IPS-15b (cell line): ENCODE measurements around the gene OSBPL7.

Source experiments
- H3K27me3 ChIP-seq: one replicate; pipeline ENCODE4 v1.6.1; 2013; ENCODE audit warnings: low read length; ENCODE audit not compliant: control insufficient read depth, insufficient read depth
- H3K36me3 ChIP-seq: one replicate; pipeline ENCODE4 v1.6.1; 2013; ENCODE audit warnings: low read length; ENCODE audit not compliant: control insufficient read depth, insufficient read depth
- H3K4me1 ChIP-seq: one replicate; pipeline ENCODE4 v1.6.1; 2013; ENCODE audit warnings: mild to moderate bottlenecking, low read length; ENCODE audit not compliant: control insufficient read depth, insufficient read depth
- H3K4me3 ChIP-seq: one replicate; pipeline ENCODE4 v1.5.1; 2013; ENCODE audit warnings: low read depth, low read length
- H3K9ac ChIP-seq: one replicate; pipeline ENCODE4 v1.6.1; 2013; ENCODE audit warnings: low read depth, mild to moderate bottlenecking, low read length
- H3K9me3 ChIP-seq: one replicate; pipeline ENCODE4 v1.6.1; 2013; ENCODE audit warnings: mild to moderate bottlenecking, low read length; ENCODE audit not compliant: control insufficient read depth, insufficient read depth

The OSBPL7 gene

DNA sequence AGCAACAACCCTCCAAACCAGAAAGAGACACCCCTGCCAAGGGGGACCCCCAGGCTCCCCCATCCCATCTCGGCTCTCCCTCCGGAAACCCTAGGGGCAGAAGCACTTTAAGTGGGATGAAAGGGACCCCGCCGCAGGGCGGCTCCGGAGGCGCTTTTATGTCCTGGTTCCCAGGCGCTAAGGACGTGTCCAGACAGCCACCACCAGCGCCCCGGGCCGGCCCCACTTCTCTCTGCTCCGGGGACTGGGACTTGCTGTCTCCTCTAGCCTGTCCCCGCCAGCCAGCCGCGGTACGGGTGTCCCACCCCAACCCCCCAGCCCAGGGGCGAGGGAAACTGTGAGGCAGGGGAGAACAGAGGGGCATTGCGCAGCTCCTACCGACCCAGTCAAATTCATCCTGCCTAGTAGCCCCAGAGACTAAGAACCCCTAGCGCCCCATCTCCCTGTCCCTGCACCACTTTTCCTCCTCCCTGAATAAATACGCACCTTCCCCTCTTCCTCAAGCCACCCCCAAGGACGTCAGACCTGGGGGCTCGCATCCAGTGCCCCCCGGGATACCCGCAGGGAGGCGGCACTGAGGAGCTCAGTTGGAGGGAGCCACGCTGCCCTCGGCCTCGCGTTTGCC is 25.2 kb upstream of the OSBPL7 start:
- H3K4me3 ChIP-seq: peak overlapping the region; percentile 61
- H3K4me1 ChIP-seq: peaks cover 16% of the 10 kb centered on the region
- H3K27me3 ChIP-seq: peaks cover 67% of the 10 kb centered on the region
- no peak overlapping the region for H3K9ac ChIP-seq
- no peaks in the 10 kb centered on the region for H3K9me3 ChIP-seq
- no peaks in the 10 kb centered on the region for H3K36me3 ChIP-seq

- H3K27me3 ChIP-seq: peaks cover 65% of the 10 kb centered on the region
- no peaks in the 10 kb centered on the region for H3K9me3 ChIP-seq
- H3K36me3 ChIP-seq: no peaks in the 10 kb centered on the region
- no peak overlapping the region for H3K9ac ChIP-seq
- peaks cover 16% of the 10 kb centered on the region for H3K4me1 ChIP-seq
- H3K4me3 ChIP-seq: no peak overlapping the region
Measured at GRCh38 chr17:47845716-47846075, 24.1 kb upstream of the OSBPL7 start.

DNA sequence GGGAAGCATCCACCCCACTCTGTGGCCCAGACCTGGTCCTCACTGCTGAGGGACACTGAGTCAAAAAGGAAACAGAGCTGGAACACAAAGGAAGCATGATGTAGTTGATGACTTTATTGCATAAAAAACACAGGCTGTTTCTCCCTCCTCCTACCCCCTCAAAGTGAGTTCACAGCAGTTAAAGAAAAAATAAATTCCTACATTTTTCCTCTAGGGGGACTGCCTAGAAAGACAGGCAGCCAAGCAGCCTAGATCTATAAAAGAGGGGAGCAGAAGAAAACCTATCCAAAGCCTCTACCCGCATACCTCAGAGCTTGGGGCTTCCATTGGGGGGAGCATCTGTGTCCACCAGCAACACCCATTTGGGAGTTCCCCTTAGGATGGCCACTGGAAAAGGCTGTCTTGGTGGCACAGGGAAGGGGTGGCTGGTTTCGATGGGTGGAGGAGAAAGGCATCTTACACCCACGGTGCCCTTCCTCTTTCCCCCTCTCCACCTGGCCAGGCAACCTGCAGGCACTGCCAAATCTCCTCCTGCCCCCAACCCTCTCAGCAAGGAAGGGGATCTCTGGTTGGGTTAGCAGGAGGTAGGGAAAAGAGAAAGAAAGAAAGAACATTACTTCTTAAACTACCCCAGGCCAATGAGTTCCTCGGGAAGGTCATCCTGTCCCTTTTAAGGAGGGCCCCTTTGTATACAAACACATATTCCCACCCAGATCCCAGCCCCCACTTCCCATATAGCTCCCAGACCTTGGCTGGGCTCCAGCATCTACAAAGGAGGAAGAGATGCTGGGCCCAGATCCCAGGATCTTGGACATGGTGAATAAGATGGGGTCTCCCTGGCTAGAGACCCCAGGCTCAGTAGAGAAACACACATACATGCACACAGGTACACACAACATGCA is 23.5 kb upstream of the OSBPL7 start:
- Histone ChIP-seq H3K9me3 (no peaks in the 10 kb centered on the region), H3K27me3 (peaks cover 59% of the 10 kb centered on the region), H3K4me1 (peaks cover 14% of the 10 kb centered on the region), H3K4me3 (no peak overlapping the region), H3K9ac (no peak overlapping the region), H3K36me3 (no peaks in the 10 kb centered on the region)

DNA sequence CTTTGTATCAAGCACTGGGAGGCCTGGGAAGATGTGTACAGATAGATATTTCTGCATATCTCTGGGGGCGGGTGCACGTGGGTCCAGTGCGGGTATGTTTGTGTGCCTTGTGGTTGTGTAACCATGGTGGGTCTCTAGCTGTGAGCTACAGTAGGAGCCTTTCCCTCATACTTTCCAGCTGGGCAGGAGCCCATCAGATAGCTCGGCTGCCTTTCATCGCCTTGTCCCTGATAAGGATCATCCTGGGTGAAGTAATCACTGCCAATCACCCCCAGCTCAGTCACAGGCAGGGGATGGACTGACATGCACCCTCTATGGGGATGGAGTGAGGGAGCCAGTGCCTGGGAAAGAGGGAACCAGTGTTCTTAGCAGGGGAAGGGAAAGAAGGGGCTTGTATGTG is 22.6 kb upstream of the OSBPL7 start:
- Histone ChIP-seq H3K9me3 (no peaks in the 10 kb centered on the region), H3K4me1 (peaks cover 12% of the 10 kb centered on the region), H3K36me3 (no peaks in the 10 kb centered on the region), H3K27me3 (peaks cover 51% of the 10 kb centered on the region), H3K4me3 (no peak overlapping the region), H3K9ac (no peak overlapping the region)

- Histone ChIP-seq H3K9ac (no peak overlapping the region), H3K4me3 (no peak overlapping the region), H3K27me3 (peaks cover 42% of the 10 kb centered on the region), H3K36me3 (peaks cover 3% of the 10 kb centered on the region), H3K4me1 (peaks cover 10% of the 10 kb centered on the region), H3K9me3 (no peaks in the 10 kb centered on the region)
Measured at GRCh38 chr17:47843391-47843730, 21.8 kb upstream of the OSBPL7 start.

- H3K4me3 ChIP-seq: peak overlapping the region; percentile 87
- H3K27me3 ChIP-seq: peaks cover 26% of the 10 kb centered on the region
Measured at GRCh38 chr17:47841488-47842291, 20.1 kb upstream of the OSBPL7 start.

DNA sequence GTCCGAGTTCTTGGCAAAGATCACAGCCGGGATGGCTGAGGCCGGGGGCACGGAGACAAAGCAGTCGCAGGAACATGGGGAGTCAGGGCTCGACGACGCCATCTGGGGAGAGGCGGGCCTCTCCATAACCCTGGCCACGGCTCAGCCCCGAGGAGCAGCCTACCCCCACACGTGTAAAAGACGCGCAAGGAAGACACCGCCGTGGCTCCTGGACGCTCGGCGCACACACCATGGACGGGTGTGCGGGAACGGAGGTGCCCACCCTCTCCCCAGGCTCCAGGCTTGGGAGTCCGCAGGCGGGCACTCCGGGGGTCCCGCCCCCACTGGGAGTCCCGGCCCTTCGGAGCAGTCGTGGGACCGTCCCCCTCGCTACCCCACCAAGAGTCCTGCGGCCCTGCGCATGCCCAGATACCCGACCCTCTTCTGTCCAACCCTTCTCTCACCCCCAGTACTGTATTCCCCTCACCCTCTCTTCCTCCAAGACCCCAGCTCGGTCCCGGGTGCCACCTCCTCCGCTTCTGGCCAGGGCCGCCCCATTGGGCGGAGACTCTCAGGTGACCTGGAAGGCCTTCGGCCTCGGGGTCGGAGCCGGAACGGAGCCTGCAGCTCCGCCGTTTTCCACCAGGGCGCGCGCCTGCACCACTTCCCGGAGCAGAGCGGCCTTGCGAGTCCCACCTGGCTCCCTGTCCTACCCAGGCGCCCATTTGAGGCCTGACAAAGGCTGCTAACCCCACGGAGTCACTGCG is 19.3 kb upstream of the OSBPL7 start, which contains the start of gene SCRN2:
Gene SCRN2, minus strand, starts transcription at position 532 of the 746 bp plus-strand sequence. Its CDS starts 430 bp downstream, at position 102.
- Histone ChIP-seq H3K9ac (peak within 1 kb of the TSS; percentile 65), H3K4me3 (peak within 1 kb of the TSS; percentile 87), H3K36me3 (peaks cover 5% of the 10 kb centered on the region), H3K9me3 (no peaks in the 10 kb centered on the region), H3K4me1 (peaks cover 7% of the 10 kb centered on the region), H3K27me3 (peaks cover 19% of the 10 kb centered on the region)

More at GRCh38 chr17:47841488-47842291, 20.1 kb upstream of the OSBPL7 start:
- Histone ChIP-seq H3K36me3 (peaks cover 5% of the 10 kb centered on the region), H3K4me1 (peaks cover 9% of the 10 kb centered on the region), H3K9ac (no peak overlapping the region), H3K9me3 (no peaks in the 10 kb centered on the region)

DNA sequence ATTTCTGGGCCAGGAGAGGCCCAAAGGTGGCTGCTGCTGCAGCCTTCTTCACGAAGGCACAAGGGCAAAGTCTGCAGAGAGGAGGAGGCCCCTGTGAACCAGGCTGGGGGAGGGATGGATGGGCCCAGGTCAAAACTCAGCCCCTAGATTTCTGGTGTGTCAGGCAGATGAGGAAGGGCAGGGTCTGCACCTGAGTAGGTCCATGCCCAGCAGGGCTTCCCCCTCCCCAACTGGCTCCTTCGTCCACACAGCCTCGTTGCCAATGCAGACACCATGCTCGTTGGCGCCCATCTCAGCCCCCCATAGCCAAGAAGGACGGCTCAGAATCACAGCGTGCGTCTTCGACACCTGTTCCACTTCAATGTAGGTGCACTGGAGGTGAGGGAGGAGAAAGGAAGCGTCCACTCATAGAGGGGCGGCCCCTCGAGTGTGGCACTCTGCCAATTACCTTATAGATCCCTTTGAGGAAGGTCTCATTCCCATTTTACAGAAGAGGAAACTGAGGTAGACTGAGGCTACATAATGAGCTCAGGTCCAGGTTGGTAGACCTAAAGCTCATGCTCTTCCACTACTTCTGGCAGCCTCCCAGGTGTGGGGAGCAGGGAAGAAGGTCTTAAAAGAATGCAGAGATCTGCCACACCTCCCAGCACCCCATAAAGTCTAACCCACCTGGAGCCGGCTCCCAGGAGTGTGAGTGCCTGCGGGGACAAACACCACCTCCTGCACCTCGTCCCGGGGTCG is 18.6 kb upstream of the OSBPL7 start:
- Histone ChIP-seq H3K9me3 (no peaks in the 10 kb centered on the region), H3K36me3 (peaks cover 5% of the 10 kb centered on the region), H3K9ac (peak overlapping the region; percentile 65), H3K4me1 (peaks cover 7% of the 10 kb centered on the region), H3K27me3 (peaks cover 11% of the 10 kb centered on the region), H3K4me3 (peak overlapping the region; percentile 87)

DNA sequence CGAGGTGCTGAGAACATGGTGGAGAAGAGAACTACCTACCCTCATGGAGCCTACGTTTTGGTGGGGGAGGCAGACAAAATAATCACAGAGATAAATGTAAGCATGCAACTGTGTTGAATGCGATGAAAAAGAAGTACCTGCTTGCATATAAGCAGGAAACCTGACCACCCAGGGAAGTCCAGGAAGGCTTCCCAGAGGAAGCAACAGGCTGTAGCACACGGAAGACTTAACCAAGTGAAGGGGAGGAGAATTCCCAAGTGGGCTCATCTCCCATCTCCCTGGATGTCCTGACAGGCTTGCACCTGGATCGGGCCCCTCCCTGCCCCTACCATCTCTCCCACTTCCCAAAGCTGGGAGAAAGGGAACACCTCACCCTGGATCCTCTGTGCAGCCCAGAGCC is 17.5 kb upstream of the OSBPL7 start:
- H3K9me3 ChIP-seq: no peaks in the 10 kb centered on the region
- peaks cover under 1% of the 10 kb centered on the region for H3K27me3 ChIP-seq
- H3K4me3 ChIP-seq: no peak overlapping the region
- peaks cover 4% of the 10 kb centered on the region for H3K4me1 ChIP-seq
- no peak overlapping the region for H3K9ac ChIP-seq
- H3K36me3 ChIP-seq: peaks cover 5% of the 10 kb centered on the region

GRCh38 chr17:47838636-47839035 is 17.0 kb upstream of the OSBPL7 start:
- Histone ChIP-seq H3K36me3 (peaks cover 5% of the 10 kb centered on the region), H3K27me3 (no peaks in the 10 kb centered on the region), H3K9me3 (no peaks in the 10 kb centered on the region), H3K4me1 (peaks cover 4% of the 10 kb centered on the region), H3K9ac (no peak overlapping the region), H3K4me3 (no peak overlapping the region)
